Stimulated activated naive CD8-positive, alpha-beta T cell treated with anti-CD3 and anti-CD28 coated beads, Interleukin-15, Interleukin-2, amounts not matched to agents 100 U/mL and 50 U/mL, for 24 hours (primary cell): ENCODE results near the gene KRT77.
"Not testable (repeated sequence)": the region's sequence is repeated elsewhere in the genome, so short reads cannot be mapped to it uniquely, and the experiment has no call there.

Experiments used
- ATAC-seq: fragments of 150-1000 bp; cut with Tn5 transposase; one replicate; pipeline ENCODE4 v1.10.0; 2021
- DNase-seq: peaks from one replicate; pipeline ENCODE4 v3.0.0; 2021

KRT77 gene

GRCh38 chr12:52722680-52723079, 19.4 kb upstream of the KRT77 start:
- no peak for ATAC-seq
- no peak for DNase-seq

- no peak for ATAC-seq
- DNase-seq: no peak
Measured at GRCh38 chr12:52721838-52722470, 18.6 kb upstream of the KRT77 start.

GRCh38 chr12:52720365-52720886, 17.1 kb upstream of the KRT77 start:
- ATAC-seq (no peak), DNase-seq (no peak)

- DNase-seq: no peak
Measured at GRCh38 chr12:52716061-52716460, 12.7 kb upstream of the KRT77 start.

GRCh38 chr12:52715416-52715815, 12.1 kb upstream of the KRT77 start:
- ATAC-seq: no peak
- no peak for DNase-seq

More at GRCh38 chr12:52716061-52716460, 12.7 kb upstream of the KRT77 start:
- no peak for ATAC-seq

- DNase-seq (no peak), ATAC-seq (no peak)
Measured at GRCh38 chr12:52714887-52715281, 11.6 kb upstream of the KRT77 start.

- ATAC-seq: peak; percentile 36
- peak; percentile 30 for DNase-seq
Measured at GRCh38 chr12:52713960-52714886, 10.9 kb upstream of the KRT77 start.

- not testable (repeated sequence) for DNase-seq, ATAC-seq
Measured at GRCh38 chr12:52712122-52712521, 8.8 kb upstream of the KRT77 start.

GRCh38 chr12:52710730-52711129, 7.4 kb upstream of the KRT77 start:
- DNase-seq (no peak), ATAC-seq (no peak)

GRCh38 chr12:52708010-52708409, 4.7 kb upstream of the KRT77 start:
- ATAC-seq (no peak), DNase-seq (no peak)

- ATAC-seq (no peak), DNase-seq (no peak)
Measured at GRCh38 chr12:52704464-52704863, 1.1 kb upstream of the KRT77 start.

- DNase-seq (no peak), ATAC-seq (no peak)
Measured at GRCh38 chr12:52703878-52704277, 554 bp upstream of the KRT77 start.

GRCh38 chr12:52702338-52702737, 986 bp downstream of the KRT77 start:
- ATAC-seq (no peak), DNase-seq (no peak)

- no peak for DNase-seq
- no peak for ATAC-seq
Measured at GRCh38 chr12:52701281-52701680, 2.0 kb downstream of the KRT77 start.

- ATAC-seq (no peak), DNase-seq (no peak)
Measured at GRCh38 chr12:52699960-52700359, 3.4 kb downstream of the KRT77 start.

GRCh38 chr12:52699373-52699772, 4.0 kb downstream of the KRT77 start:
- ATAC-seq (no peak), DNase-seq (no peak)

- DNase-seq (no peak), ATAC-seq (no peak)
Measured at GRCh38 chr12:52698651-52699340, 4.5 kb downstream of the KRT77 start.

GRCh38 chr12:52697058-52697582, 6.2 kb downstream of the KRT77 start:
- DNase-seq: no peak
- no peak for ATAC-seq

- no peak for DNase-seq
- ATAC-seq: no peak
Measured at GRCh38 chr12:52696588-52696987, 6.7 kb downstream of the KRT77 start.

GRCh38 chr12:52695039-52695438, 8.3 kb downstream of the KRT77 start:
- ATAC-seq: no peak
- DNase-seq: no peak

- ATAC-seq (no peak), DNase-seq (no peak)
Measured at GRCh38 chr12:52694151-52694550, 9.2 kb downstream of the KRT77 start.

- no peak for ATAC-seq
- no peak for DNase-seq
Measured at GRCh38 chr12:52693261-52693660, 10.1 kb downstream of the KRT77 start.
